ENCODE data around the gene TJP1.

Gene TJP1

GRCh38 chr15:29826908-29827820 lies 4.9 kb upstream of the TJP1 start:
- no CpG with 5 or more reads among the region's 8 CpGs for WGBS (ENCODE audit: extremely low coverage, insufficient coverage, insufficient read length)

GRCh38 chr15:29825227-29825626 lies 3.0 kb upstream of the TJP1 start:
- Histone ChIP-seq H3K36me3 (ENCODE audit: control insufficient read depth in 1 of 2, insufficient read depth in 2 of 2, low read length in 2 of 2) (no peaks in the 10 kb centered on the region), H2BK120ac (ENCODE audit: insufficient read depth, low read length, poor library complexity) (no peak overlapping the region)
- WGBS (ENCODE audit: extremely low coverage, insufficient coverage, insufficient read length): no CpG with 5 or more reads among the region's 3 CpGs

More at GRCh38 chr15:29826908-29827820, 4.9 kb upstream of the TJP1 start:
- no peak overlapping the region for H3K14ac ChIP-seq (ENCODE audit: low read length)
- DNase-seq: no peak
- H2BK5ac ChIP-seq (ENCODE audit: low read depth, low read length, poor library complexity): no peak overlapping the region
- H2BK12ac ChIP-seq (ENCODE audit: low read length): no peak overlapping the region
- H3K79me1 ChIP-seq (ENCODE audit: low read length): peaks cover 8% of the 10 kb centered on the region
- no peak overlapping the region for H4K8ac ChIP-seq (ENCODE audit: low read depth, low read length)
- peaks cover under 1% of the 10 kb centered on the region for H3K79me2 ChIP-seq (ENCODE audit: control insufficient read depth, insufficient read depth, low read length, poor library complexity)
- H2AFZ ChIP-seq (ENCODE audit: insufficient read depth, low read length, poor library complexity): no peak overlapping the region
- no peak overlapping the region for H3K23ac ChIP-seq (ENCODE audit: low read length)
- no peaks in the 10 kb centered on the region for H3K36me3 ChIP-seq (ENCODE audit: control insufficient read depth in 1 of 2, insufficient read depth in 2 of 2, low read length in 2 of 2)
- no peak overlapping the region for H3K27ac ChIP-seq (ENCODE audit: low read depth, low read length)
- H3K9ac ChIP-seq (ENCODE audit: low read length): no peak overlapping the region
- H3K4me2 ChIP-seq (ENCODE audit: low read length): no peak overlapping the region
- H2BK120ac ChIP-seq (ENCODE audit: insufficient read depth, low read length, poor library complexity): no peak overlapping the region
- no peaks in the 10 kb centered on the region for H3K9me3 ChIP-seq (ENCODE audit: insufficient read depth, low read depth, low read length)
- H4K12ac ChIP-seq (ENCODE audit: low read depth, low read length): no peak overlapping the region
- H3K4me3 ChIP-seq (ENCODE audit: low read depth, low read length): no peak overlapping the region
- H3K4me1 ChIP-seq (ENCODE audit: control insufficient read depth in 1 of 2, insufficient read depth in 2 of 2, low read length in 2 of 2): peaks cover 2 to 6% of the 10 kb centered on the region in 2 experiments
- no peak overlapping the region for H3K4ac ChIP-seq (ENCODE audit: low read depth, low read length)
- H4K91ac ChIP-seq (ENCODE audit: low read depth, low read length): no peak overlapping the region
- H3K27me3 ChIP-seq (ENCODE audit: insufficient read depth, low read length): no peaks in the 10 kb centered on the region
- H2AK5ac ChIP-seq (ENCODE audit: low read length): no peak overlapping the region
- no peak overlapping the region for H3K18ac ChIP-seq (ENCODE audit: low read length)

GRCh38 chr15:29822684-29823459 lies 604 bp upstream of the TJP1 start:
- H3K4ac ChIP-seq (ENCODE audit: low read depth, low read length): peak overlapping the region; percentile 7
- no peak overlapping the region for H2AK5ac ChIP-seq (ENCODE audit: low read length)
- WGBS (ENCODE audit: extremely low coverage, insufficient coverage, insufficient read length): no CpG with 5 or more reads among the region's 31 CpGs

More at GRCh38 chr15:29825227-29825626, 3.0 kb upstream of the TJP1 start:
- Histone ChIP-seq H3K79me1 (ENCODE audit: low read length) (peaks cover 15% of the 10 kb centered on the region), H3K23ac (ENCODE audit: low read length) (no peak overlapping the region), H4K91ac (ENCODE audit: low read depth, low read length) (no peak overlapping the region), H3K18ac (ENCODE audit: low read length) (no peak overlapping the region), H4K8ac (ENCODE audit: low read depth, low read length) (no peak overlapping the region), H4K12ac (ENCODE audit: low read depth, low read length) (no peak overlapping the region), H3K4me2 (ENCODE audit: low read length) (no peak overlapping the region), H3K27me3 (ENCODE audit: insufficient read depth, low read length) (no peaks in the 10 kb centered on the region), H3K79me2 (ENCODE audit: control insufficient read depth, insufficient read depth, low read length, poor library complexity) (peaks cover 8% of the 10 kb centered on the region), H3K14ac (ENCODE audit: low read length) (no peak overlapping the region), H2BK12ac (ENCODE audit: low read length) (no peak overlapping the region), H2BK5ac (ENCODE audit: low read depth, low read length, poor library complexity) (no peak overlapping the region), H3K9ac (ENCODE audit: low read length) (no peak overlapping the region), H3K4me1 (ENCODE audit: control insufficient read depth in 1 of 2, insufficient read depth in 2 of 2, low read length in 2 of 2) (peaks cover 2 to 6% of the 10 kb centered on the region in 2 experiments), H3K4ac (ENCODE audit: low read depth, low read length) (no peak overlapping the region), H3K9me3 (ENCODE audit: insufficient read depth, low read depth, low read length) (no peaks in the 10 kb centered on the region), H3K27ac (ENCODE audit: low read depth, low read length) (no peak overlapping the region), H2AFZ (ENCODE audit: insufficient read depth, low read length, poor library complexity) (no peak overlapping the region), H2AK5ac (ENCODE audit: low read length) (no peak overlapping the region), H3K4me3 (ENCODE audit: low read depth, low read length) (no peak overlapping the region)
- DNase-seq: no peak

GRCh38 chr15:29821416-29822099 lies 710 bp downstream of the TJP1 start:
- Histone ChIP-seq H4K12ac (ENCODE audit: low read depth, low read length) (no peak overlapping the region), H2BK5ac (ENCODE audit: low read depth, low read length, poor library complexity) (peak overlapping the region; percentile 99), H4K8ac (ENCODE audit: low read depth, low read length) (peak overlapping the region; percentile 97), H3K79me1 (ENCODE audit: low read length) (peaks cover 15% of the 10 kb centered on the region), H3K9me3 (ENCODE audit: insufficient read depth, low read depth, low read length) (no peaks in the 10 kb centered on the region), H3K27me3 (ENCODE audit: insufficient read depth, low read length) (no peaks in the 10 kb centered on the region), H2AFZ (ENCODE audit: insufficient read depth, low read length, poor library complexity) (peak overlapping the region; percentile 92), H2AK5ac (ENCODE audit: low read length) (no peak overlapping the region), H3K4ac (ENCODE audit: low read depth, low read length) (peak overlapping the region; percentile 97), H2BK12ac (ENCODE audit: low read length) (no peak overlapping the region), H3K4me2 (ENCODE audit: low read length) (peak overlapping the region; percentile 68), H3K27ac (ENCODE audit: low read depth, low read length) (peak overlapping the region; percentile 100), H3K23ac (ENCODE audit: low read length) (no peak overlapping the region), H3K14ac (ENCODE audit: low read length) (peak overlapping the region; percentile 100), H3K9ac (ENCODE audit: low read length) (peak overlapping the region; percentile 99), H3K4me3 (ENCODE audit: low read depth, low read length) (peak overlapping the region; percentile 99), H3K79me2 (ENCODE audit: control insufficient read depth, insufficient read depth, low read length, poor library complexity) (peaks cover 12% of the 10 kb centered on the region), H3K4me1 (ENCODE audit: control insufficient read depth in 1 of 2, insufficient read depth in 2 of 2, low read length in 2 of 2) (peaks cover 2 to 6% of the 10 kb centered on the region in 2 experiments), H3K36me3 (ENCODE audit: control insufficient read depth in 1 of 2, insufficient read depth in 2 of 2, low read length in 2 of 2) (peaks cover 0 to 1% of the 10 kb centered on the region in 2 experiments), H2BK120ac (ENCODE audit: insufficient read depth, low read length, poor library complexity) (peak overlapping the region; percentile 99), H3K18ac (ENCODE audit: low read length) (peak overlapping the region; percentile 100), H4K91ac (ENCODE audit: low read depth, low read length) (peak overlapping the region; percentile 97)
- WGBS (ENCODE audit: extremely low coverage, insufficient coverage, insufficient read length): no CpG with 5 or more reads among the region's 79 CpGs
- DNase-seq: peak; percentile 73 to 80

More at GRCh38 chr15:29822684-29823459, 604 bp upstream of the TJP1 start:
- peaks cover 0 to 1% of the 10 kb centered on the region in 2 experiments for H3K36me3 ChIP-seq (ENCODE audit: control insufficient read depth in 1 of 2, insufficient read depth in 2 of 2, low read length in 2 of 2)
- H3K18ac ChIP-seq (ENCODE audit: low read length): peak overlapping the region; percentile 53
- peak overlapping the region; percentile 44 for H2BK5ac ChIP-seq (ENCODE audit: low read depth, low read length, poor library complexity)
- H4K8ac ChIP-seq (ENCODE audit: low read depth, low read length): peak overlapping the region; percentile 30
- H3K27me3 ChIP-seq (ENCODE audit: insufficient read depth, low read length): no peaks in the 10 kb centered on the region
- H4K91ac ChIP-seq (ENCODE audit: low read depth, low read length): peak overlapping the region; percentile 67
- peak overlapping the region; percentile 21 for H2BK12ac ChIP-seq (ENCODE audit: low read length)
- peak overlapping the region; percentile 46 for H2AFZ ChIP-seq (ENCODE audit: insufficient read depth, low read length, poor library complexity)
- no peak overlapping the region for H3K23ac ChIP-seq (ENCODE audit: low read length)
- peaks cover 15% of the 10 kb centered on the region for H3K79me1 ChIP-seq (ENCODE audit: low read length)
- peak overlapping the region; percentile 61 for H3K27ac ChIP-seq (ENCODE audit: low read depth, low read length)
- peak; percentile 79 to 90 for DNase-seq
- H3K9me3 ChIP-seq (ENCODE audit: insufficient read depth, low read depth, low read length): no peaks in the 10 kb centered on the region
- peak overlapping the region; percentile 54 for H2BK120ac ChIP-seq (ENCODE audit: insufficient read depth, low read length, poor library complexity)
- peak overlapping the region; percentile 86 for H3K9ac ChIP-seq (ENCODE audit: low read length)
- H3K79me2 ChIP-seq (ENCODE audit: control insufficient read depth, insufficient read depth, low read length, poor library complexity): peaks cover 12% of the 10 kb centered on the region
- no peak overlapping the region for H4K12ac ChIP-seq (ENCODE audit: low read depth, low read length)
- peak overlapping the region; percentile 15 for H3K14ac ChIP-seq (ENCODE audit: low read length)
- H3K4me3 ChIP-seq (ENCODE audit: low read depth, low read length): peak overlapping the region; percentile 74
- H3K4me1 ChIP-seq (ENCODE audit: control insufficient read depth in 1 of 2, insufficient read depth in 2 of 2, low read length in 2 of 2): peaks cover 2 to 6% of the 10 kb centered on the region in 2 experiments
- H3K4me2 ChIP-seq (ENCODE audit: low read length): peak overlapping the region; percentile 84

Measured in trophoblast cell (in vitro differentiated cells and primary cell).